Measurements from ENCODE around the gene FBXL17. TPM values are rescaled to one million over a fixed set of nuclear protein-coding genes. Genes with fewer than 3 reads are reported as not detected.

The FBXL17 gene
- total RNA-seq, 1 donor from 2014 or later: 29.1 TPM

GRCh38 chr5:107869438-107870115 is 512.3 kb downstream of the FBXL17 start:
- peak; percentile 38 for DNase-seq (ENCODE audit: low read depth)

GRCh38 chr5:107868650-107869409 is 513.1 kb downstream of the FBXL17 start:
- no peak for DNase-seq (ENCODE audit: low read depth)

- no peak for DNase-seq (ENCODE audit: low read depth)
Measured at GRCh38 chr5:107867266-107867665, 514.6 kb downstream of the FBXL17 start.

- no peak for DNase-seq (ENCODE audit: low read depth)
Measured at GRCh38 chr5:107864793-107865192, 517.1 kb downstream of the FBXL17 start.

- no peak for DNase-seq (ENCODE audit: low read depth)
Measured at GRCh38 chr5:107863125-107863524, 518.8 kb downstream of the FBXL17 start.

- no peak for DNase-seq (ENCODE audit: low read depth)
Measured at GRCh38 chr5:107861565-107861964, 520.3 kb downstream of the FBXL17 start.

GRCh38 chr5:107860044-107860443 is 521.9 kb downstream of the FBXL17 start:
- DNase-seq (ENCODE audit: low read depth): no peak

- DNase-seq (ENCODE audit: low read depth): no peak
Measured at GRCh38 chr5:107858788-107859187, 523.1 kb downstream of the FBXL17 start.

- DNase-seq (ENCODE audit: low read depth): no peak
Measured at GRCh38 chr5:107858324-107858723, 523.6 kb downstream of the FBXL17 start.

GRCh38 chr5:107857785-107858184 is 524.1 kb downstream of the FBXL17 start:
- DNase-seq (ENCODE audit: low read depth): no peak

- no peak for DNase-seq (ENCODE audit: low read depth)
Measured at GRCh38 chr5:107855171-107855570, 526.7 kb downstream of the FBXL17 start.

GRCh38 chr5:107853696-107854095 is 528.2 kb downstream of the FBXL17 start:
- DNase-seq (ENCODE audit: low read depth): peak; percentile 67

- DNase-seq (ENCODE audit: low read depth): no peak
Measured at GRCh38 chr5:107853031-107853430, 528.9 kb downstream of the FBXL17 start.

GRCh38 chr5:107849118-107849517 is 532.8 kb downstream of the FBXL17 start:
- DNase-seq (ENCODE audit: low read depth): no peak

- DNase-seq (ENCODE audit: low read depth): no peak
Measured at GRCh38 chr5:107840592-107840991, 541.3 kb downstream of the FBXL17 start.

- DNase-seq (ENCODE audit: low read depth): no peak
Measured at GRCh38 chr5:107840161-107840560, 541.7 kb downstream of the FBXL17 start.

- DNase-seq (ENCODE audit: low read depth): no peak
Measured at GRCh38 chr5:107835096-107835495, 546.8 kb downstream of the FBXL17 start.

GRCh38 chr5:107832746-107833145 is 549.2 kb downstream of the FBXL17 start:
- DNase-seq (ENCODE audit: low read depth): no peak

- peak; percentile 50 for DNase-seq (ENCODE audit: low read depth)
Measured at GRCh38 chr5:107831612-107832395, 550.1 kb downstream of the FBXL17 start.

- DNase-seq (ENCODE audit: low read depth): no peak
Measured at GRCh38 chr5:107830750-107831149, 551.1 kb downstream of the FBXL17 start.

- DNase-seq (ENCODE audit: low read depth): no peak
Measured at GRCh38 chr5:107826311-107827000, 555.4 kb downstream of the FBXL17 start.
